SU-DHL-6 (cell line): Measurements from ENCODE around the gene POLR3B.

Experiments used
- H2AFZ ChIP-seq: fragments of 200-600 bp; sonication (generic); 2 replicates; pipeline ENCODE4 v1.6.1; 2014; ENCODE audit warnings: low read depth, mild to moderate bottlenecking, moderate library complexity, mixed read lengths, antibody characterized with exemption, low read length; ENCODE audit not compliant: severe bottlenecking
- H3F3A ChIP-seq: fragments of 200-600 bp; shearing (Covaris generic); 2 replicates; pipeline ENCODE4 v1.6.0; 2016; ENCODE audit warnings: antibody characterized with exemption, mild to moderate bottlenecking; ENCODE audit not compliant: insufficient read depth
- H3K27ac ChIP-seq: fragments of 200-600 bp; sonication (generic); 2 replicates; pipeline ENCODE4 v1.5.1; 2016; ENCODE audit warnings: low read depth, mild to moderate bottlenecking, low read length, moderate library complexity, mixed read lengths
- H3K27me3 ChIP-seq: fragments of 200-600 bp; sonication (generic), shearing (Covaris generic); 2 replicates; pipeline ENCODE4 v1.6.0; 2014; ENCODE audit warnings: mild to moderate bottlenecking, low read length
- H3K36me3 ChIP-seq: fragments of 200-600 bp; sonication (generic); 2 replicates; pipeline ENCODE4 v1.6.1; 2014; ENCODE audit warnings: mild to moderate bottlenecking, low read length, mixed read lengths
- H3K4me2 ChIP-seq: fragments of 300-600, 200-600 bp; shearing (Covaris generic), sonication (generic); 2 replicates; pipeline ENCODE4 v1.6.0; 2014; ENCODE audit warnings: low read length, low read depth, mild to moderate bottlenecking; ENCODE audit not compliant: poor library complexity, severe bottlenecking
- H3K4me3 ChIP-seq: fragments of 200-600 bp; sonication (generic); 2 replicates; pipeline ENCODE4 v1.5.1; 2014; ENCODE audit warnings: antibody characterized with exemption, low read length, mild to moderate bottlenecking, mixed read lengths; ENCODE audit not compliant: insufficient read depth, poor library complexity, severe bottlenecking
- H3K79me2 ChIP-seq: fragments of 200-600 bp; sonication (generic); 2 replicates; pipeline ENCODE4 v1.6.1; 2014; ENCODE audit warnings: mild to moderate bottlenecking, low read length, moderate library complexity; ENCODE audit not compliant: insufficient read depth
- H3K9ac ChIP-seq: fragments of 200-600 bp; sonication (generic); 2 replicates; pipeline ENCODE4 v1.7.0; 2014; ENCODE audit warnings: mild to moderate bottlenecking, low read length
- H3K9me2 ChIP-seq: fragments of 200-600 bp; sonication (generic); replicated peaks from 2 replicates; pipeline ENCODE4 v1.6.1; 2014; ENCODE audit warnings: low read length; ENCODE audit not compliant: insufficient read depth
- H3K9me3 ChIP-seq: fragments of 200-600 bp; sonication (generic); 2 replicates; pipeline ENCODE4 v1.6.1; 2014; ENCODE audit warnings: low read length, mixed read lengths; ENCODE audit not compliant: insufficient read depth
- H4K20me1 ChIP-seq: fragments of 200-600 bp; sonication (generic); 2 replicates; pipeline ENCODE4 v1.6.1; 2014; ENCODE audit warnings: low read depth, mild to moderate bottlenecking, antibody characterized with exemption, low read length, moderate library complexity, mixed read lengths
- EZH2phosphoT487 ChIP-seq: fragments of 200-600 bp; sonication (generic), shearing (Covaris generic); conservative IDR thresholded peaks from 2 replicates; pipeline ENCODE4 v1.6.1; 2018; ENCODE audit warnings: mild to moderate bottlenecking, antibody characterized with exemption, low read length, moderate library complexity, mixed read lengths
- TF ChIP-seq, protein P1 (sequence below): fragments of 200-600 bp; sonication (generic); IDR thresholded peaks from one replicate; pipeline ENCODE4 v1.5.1; 2017; ENCODE audit warnings: antibody characterized with exemption, mild to moderate bottlenecking, low read length, moderate library complexity; ENCODE audit not compliant: insufficient read depth, poor library complexity, severe bottlenecking

The POLR3B gene

DNA sequence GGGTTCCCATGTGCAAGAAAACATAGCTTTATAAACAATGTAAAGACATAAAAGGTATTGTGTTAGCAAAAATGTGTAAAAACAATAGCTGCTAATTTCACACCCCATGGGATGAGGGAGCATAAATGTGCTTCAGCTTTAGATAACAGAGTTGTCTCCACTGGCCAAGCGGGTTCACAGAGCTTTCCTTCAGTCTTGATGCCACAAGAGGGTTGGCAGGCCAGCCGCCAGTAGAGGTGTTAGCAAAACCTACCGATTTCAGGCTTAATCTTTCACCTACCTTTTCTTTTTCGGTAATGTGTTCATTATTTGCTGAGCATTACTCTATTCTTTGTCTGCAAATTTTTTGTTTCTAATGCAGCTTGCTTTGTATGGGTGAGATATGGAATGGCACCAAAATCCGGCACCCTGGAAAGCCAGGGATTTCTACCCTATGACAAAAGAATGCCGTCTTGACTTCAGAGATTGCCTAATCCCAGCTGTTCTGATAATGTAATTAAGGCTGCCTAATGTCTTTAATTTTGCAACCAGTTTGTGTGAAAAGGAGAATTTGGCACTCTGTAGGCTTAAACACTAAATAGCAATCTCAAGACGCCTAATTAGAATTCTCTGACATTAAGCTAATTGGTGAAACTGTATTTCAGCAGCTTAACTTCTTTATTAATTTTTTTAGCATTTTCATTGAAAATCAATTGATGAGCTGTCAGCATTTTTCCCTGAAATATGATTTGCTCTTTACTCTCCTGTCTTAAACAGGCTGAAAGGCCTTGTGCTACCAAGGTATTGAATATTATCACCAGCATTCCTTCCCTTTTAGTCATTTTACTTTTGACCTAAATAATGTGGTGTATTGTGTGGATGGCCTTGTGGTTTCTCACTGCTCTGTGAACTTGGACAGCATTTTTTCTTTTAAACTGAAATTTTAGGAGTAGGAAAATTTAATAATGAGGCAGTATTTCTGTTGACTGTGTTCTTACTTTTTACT, 60.7 kb downstream of the POLR3B start:
- H3F3A ChIP-seq, result no peaks in the 10 kb centered on the region
- H2AFZ ChIP-seq, result no peak overlapping the region
- H3K9me2 ChIP-seq, result no peaks in the 10 kb centered on the region
- no peak overlapping the region for H3K4me3 ChIP-seq
- TF ChIP-seq, protein P1, sequence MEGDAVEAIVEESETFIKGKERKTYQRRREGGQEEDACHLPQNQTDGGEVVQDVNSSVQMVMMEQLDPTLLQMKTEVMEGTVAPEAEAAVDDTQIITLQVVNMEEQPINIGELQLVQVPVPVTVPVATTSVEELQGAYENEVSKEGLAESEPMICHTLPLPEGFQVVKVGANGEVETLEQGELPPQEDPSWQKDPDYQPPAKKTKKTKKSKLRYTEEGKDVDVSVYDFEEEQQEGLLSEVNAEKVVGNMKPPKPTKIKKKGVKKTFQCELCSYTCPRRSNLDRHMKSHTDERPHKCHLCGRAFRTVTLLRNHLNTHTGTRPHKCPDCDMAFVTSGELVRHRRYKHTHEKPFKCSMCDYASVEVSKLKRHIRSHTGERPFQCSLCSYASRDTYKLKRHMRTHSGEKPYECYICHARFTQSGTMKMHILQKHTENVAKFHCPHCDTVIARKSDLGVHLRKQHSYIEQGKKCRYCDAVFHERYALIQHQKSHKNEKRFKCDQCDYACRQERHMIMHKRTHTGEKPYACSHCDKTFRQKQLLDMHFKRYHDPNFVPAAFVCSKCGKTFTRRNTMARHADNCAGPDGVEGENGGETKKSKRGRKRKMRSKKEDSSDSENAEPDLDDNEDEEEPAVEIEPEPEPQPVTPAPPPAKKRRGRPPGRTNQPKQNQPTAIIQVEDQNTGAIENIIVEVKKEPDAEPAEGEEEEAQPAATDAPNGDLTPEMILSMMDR, result no peak
- TF ChIP-seq EZH2phosphoT487, result no peak
- H3K27me3 ChIP-seq, result no peaks in the 10 kb centered on the region
- H3K9ac ChIP-seq, result no peak overlapping the region
- H4K20me1 ChIP-seq, result no peaks in the 10 kb centered on the region
- H3K4me2 ChIP-seq, result no peak overlapping the region
- no peaks in the 10 kb centered on the region for H3K9me3 ChIP-seq
- peaks cover 14% of the 10 kb centered on the region for H3K36me3 ChIP-seq
- no peak overlapping the region for H3K27ac ChIP-seq
- no peaks in the 10 kb centered on the region for H3K79me2 ChIP-seq

- TF ChIP-seq, protein P1, result no peak
- TF ChIP-seq EZH2phosphoT487, result no peak
- H3K9ac ChIP-seq, result no peak overlapping the region
- no peaks in the 10 kb centered on the region for H3K9me3 ChIP-seq
- no peak overlapping the region for H3K4me2 ChIP-seq
- peaks cover 9% of the 10 kb centered on the region; the same call in 1 of the 2 replicates for H3K36me3 ChIP-seq
- H3K9me2 ChIP-seq, result no peaks in the 10 kb centered on the region
- no peak overlapping the region for H3K4me3 ChIP-seq
- H2AFZ ChIP-seq, result no peak overlapping the region
- no peaks in the 10 kb centered on the region for H3K27me3 ChIP-seq
- no peaks in the 10 kb centered on the region for H4K20me1 ChIP-seq
- no peak overlapping the region for H3K27ac ChIP-seq
- no peaks in the 10 kb centered on the region for H3K79me2 ChIP-seq
- no peaks in the 10 kb centered on the region for H3F3A ChIP-seq
Measured at GRCh38 chr12:106418970-106419369, 61.4 kb downstream of the POLR3B start.

- H3K4me2 ChIP-seq, result no peak overlapping the region
- H3K9ac ChIP-seq, result no peak overlapping the region
- H3K36me3 ChIP-seq, result peaks cover 4% of the 10 kb centered on the region; the same call in 1 of the 2 replicates
- H3K9me3 ChIP-seq, result no peaks in the 10 kb centered on the region
- H3K9me2 ChIP-seq, result no peaks in the 10 kb centered on the region
- TF ChIP-seq, protein P1, result no peak
- no peak for TF ChIP-seq EZH2phosphoT487
- H3K27me3 ChIP-seq, result no peaks in the 10 kb centered on the region
- H4K20me1 ChIP-seq, result no peaks in the 10 kb centered on the region
- H2AFZ ChIP-seq, result no peak overlapping the region
- H3K27ac ChIP-seq, result no peak overlapping the region
- H3K79me2 ChIP-seq, result no peaks in the 10 kb centered on the region
- H3K4me3 ChIP-seq, result no peak overlapping the region
- no peaks in the 10 kb centered on the region for H3F3A ChIP-seq
Measured at GRCh38 chr12:106423291-106423690, 65.7 kb downstream of the POLR3B start.
